ENCODE results near the gene HEATR1.
A peak's percentile ranks its signal among the peaks of the same experiment; 100 is the strongest.

The HEATR1 gene

GRCh38 chr1:236535662-236536161, 68.6 kb downstream of the HEATR1 start:
- DNase-seq, result no peak

DNA sequence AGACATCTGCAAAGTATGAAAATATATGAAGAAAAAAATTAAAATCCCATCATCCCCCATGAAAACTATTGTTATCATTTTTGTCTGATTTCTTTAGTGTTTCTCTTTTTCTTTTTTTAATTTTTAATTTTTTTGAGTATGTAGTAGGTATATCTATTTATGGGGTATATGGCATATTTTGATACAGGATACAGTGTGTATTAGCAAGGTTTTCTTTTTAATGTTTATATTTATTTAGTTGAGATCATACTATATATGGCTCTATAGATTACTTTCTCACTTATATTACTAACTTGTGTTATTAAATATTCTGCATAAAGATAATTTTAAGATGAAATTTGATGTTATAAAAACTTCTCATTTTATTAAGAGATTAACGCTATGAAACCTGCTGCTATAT, 69.1 kb downstream of the HEATR1 start:
- DNase-seq, result no peak

DNA sequence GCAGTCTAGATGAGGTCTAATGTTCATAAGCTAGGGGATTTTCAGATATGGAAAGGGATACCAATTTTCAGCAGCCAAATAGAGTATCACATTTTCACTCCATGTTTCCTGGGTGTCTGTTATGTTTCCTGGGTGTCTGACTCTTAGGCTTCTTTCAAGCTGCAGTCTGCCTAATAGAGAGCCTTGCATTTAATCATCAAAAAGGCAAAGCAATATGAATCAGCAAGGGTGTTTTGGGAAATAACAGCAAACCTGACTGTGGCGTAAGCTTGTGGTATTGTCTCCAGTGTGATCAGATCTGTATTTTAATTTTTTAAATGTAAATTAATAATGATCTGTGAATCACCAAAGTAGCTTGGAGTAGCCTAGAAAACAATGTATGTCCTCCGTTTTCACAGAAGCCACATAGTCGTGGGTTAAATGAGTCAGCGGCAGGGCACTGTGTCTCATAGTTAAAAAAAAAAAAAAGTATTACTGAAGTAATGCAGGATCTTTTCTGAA, 70.1 kb downstream of the HEATR1 start:
- DNase-seq, result no peak

DNA sequence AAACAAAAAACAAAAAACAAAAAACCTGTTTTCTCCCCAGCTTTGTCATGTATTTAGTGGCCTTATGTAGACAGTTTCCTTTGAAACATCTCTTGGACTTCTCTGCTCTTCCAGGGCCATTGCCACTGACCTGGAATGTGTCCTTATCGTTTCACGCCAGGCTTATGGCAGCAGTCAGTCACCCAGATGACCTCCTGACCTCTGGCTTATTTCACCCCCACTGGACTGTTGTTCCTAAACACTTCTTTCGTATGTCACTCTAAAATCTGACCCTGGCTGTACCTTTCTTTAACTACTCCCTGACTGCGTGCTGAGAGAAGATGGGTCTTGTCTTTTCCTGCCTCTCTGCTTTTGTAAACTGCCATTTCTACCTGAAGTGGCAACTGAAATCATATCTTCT, 71.5 kb downstream of the HEATR1 start:
- DNase-seq, result no peak

DNA sequence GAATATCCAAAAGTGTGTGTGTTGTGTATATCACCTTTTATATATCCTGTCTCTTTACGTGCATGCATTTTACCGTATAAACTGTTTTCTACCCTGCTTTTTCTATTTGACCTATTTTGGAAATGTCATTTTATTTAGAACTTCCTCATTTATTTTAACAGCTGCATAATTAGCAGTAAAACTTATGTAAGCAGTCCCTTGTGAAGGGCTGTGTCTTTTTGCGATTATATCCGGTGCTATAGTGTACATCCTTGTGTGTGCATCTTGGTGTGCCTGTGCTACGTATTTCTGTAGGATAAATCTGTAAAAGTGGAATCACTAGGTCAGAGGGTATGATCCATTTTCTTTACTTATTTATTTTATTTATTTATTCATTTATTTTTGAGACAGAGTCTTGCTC, 73.4 kb downstream of the HEATR1 start:
- DNase-seq, result no peak

GRCh38 chr1:236530286-236530685, 74.0 kb downstream of the HEATR1 start:
- DNase-seq, result no peak

DNA sequence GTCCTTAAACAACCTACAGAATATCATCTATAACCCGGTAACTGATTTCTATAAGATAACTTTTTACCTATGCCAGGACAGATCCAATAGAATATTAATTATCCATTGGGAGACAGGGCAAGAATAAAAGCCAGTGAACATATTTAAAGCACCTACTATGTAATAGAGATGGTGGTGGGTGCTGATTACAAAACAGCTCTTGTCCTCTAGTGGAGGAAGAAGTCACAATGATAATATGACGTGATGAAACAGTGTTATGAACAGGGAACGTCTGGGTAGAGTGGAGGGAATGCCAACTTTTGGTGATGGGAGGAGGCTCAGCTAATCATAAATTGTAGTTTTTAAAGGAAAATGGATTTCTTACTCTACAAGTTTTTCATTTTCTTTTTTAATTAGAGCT, 78.2 kb downstream of the HEATR1 start:
- DNase-seq, result no peak

- no peak for DNase-seq
Observed at GRCh38 chr1:236524895-236525184, 79.5 kb downstream of the HEATR1 start.

DNA sequence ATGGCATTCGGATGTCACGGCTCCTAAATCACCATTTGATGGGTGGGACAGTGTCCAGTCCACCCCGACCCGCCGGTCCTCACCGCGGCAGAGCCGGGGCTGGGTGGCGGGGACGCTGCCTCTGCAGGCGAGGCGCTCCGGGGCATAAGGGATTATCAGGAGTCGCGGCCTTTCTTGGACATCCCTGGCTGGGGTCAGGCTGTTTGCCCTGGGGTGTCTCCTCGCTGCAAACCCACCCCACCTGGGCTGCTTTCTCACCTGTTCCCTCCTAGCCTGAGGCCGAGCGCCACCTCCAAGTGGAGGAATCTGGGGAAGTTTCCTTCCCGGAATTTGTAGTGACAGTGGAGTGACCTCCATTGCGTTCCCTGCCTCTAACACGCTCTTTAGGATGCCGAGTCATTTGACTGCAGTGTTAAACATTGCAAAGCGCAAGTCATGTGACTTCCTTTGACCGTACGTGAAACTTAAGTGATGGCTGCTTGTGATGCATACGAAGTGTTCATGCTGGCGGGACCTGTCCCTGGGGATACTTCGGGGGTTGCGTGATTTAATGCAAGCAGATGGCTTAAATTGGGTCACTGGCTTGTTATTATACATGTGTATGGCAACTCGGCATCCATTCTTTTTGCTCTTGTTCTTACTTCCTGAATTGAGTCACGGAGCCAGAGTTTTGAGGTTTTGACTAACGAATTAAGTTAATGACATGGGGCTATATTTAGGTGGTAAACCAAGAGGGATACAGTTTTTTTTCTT, 80.0 kb downstream of the HEATR1 start:
- DNase-seq, result peak; percentile 77

- peak; percentile 93 for DNase-seq
Observed at GRCh38 chr1:236523704-236524141, 80.6 kb downstream of the HEATR1 start, which contains the start of gene LGALS8. Gene LGALS8 (plus strand): TSS chr1:236523982. CDS start chr1:236526071, 2,089 bp downstream.

- no peak for DNase-seq
Observed at GRCh38 chr1:236522937-236523703, 81.2 kb downstream of the HEATR1 start.

- no peak for DNase-seq
Observed at GRCh38 chr1:236520445-236521005, 83.8 kb downstream of the HEATR1 start.

DNA sequence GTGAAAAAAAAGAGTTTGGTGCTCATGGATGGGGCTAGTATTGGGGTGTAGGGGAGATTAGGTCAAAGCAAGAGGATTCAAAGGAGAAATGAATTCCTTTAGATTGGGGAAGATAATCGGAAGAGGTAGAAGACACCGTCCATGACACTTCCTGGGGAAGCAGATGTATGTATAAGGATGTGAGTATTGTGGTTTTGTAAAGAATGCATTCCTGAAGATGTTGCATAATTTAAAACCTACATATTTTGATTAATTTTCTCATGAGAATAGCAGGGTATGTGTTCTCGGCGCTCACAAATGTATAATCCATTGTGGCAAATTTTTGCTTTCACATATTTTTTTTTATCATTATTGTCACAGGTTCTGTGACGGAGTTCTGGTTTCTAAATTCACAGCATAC, 86.0 kb downstream of the HEATR1 start:
- DNase-seq, result no peak

- DNase-seq, result no peak
Observed at GRCh38 chr1:236516929-236517704, 87.2 kb downstream of the HEATR1 start.

DNA sequence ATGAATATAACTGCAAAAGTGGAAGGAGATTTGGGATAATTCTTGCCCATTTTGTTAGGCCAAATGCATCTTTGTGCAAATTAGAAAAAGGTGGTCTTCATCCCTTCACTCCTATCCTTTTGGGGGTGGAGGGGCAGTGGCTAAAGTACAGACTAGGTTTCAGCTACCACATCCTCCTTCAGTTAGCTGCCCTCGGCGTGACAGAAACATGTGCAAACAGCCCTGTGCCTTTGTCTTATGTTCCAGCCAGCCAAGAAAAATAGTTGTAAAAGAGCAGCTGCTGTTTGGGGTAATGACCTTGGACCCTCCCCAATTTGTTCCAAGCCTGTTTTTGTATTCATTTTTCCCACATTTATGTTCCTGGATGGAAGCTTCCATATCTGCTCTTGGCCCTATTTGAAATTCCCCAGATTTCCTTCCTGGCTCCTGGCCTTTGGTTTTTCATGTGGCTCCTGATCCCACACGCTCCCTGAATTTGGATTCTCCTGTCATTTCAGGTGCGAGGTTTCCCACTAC, 88.8 kb downstream of the HEATR1 start:
- DNase-seq, result peak; percentile 42

DNA sequence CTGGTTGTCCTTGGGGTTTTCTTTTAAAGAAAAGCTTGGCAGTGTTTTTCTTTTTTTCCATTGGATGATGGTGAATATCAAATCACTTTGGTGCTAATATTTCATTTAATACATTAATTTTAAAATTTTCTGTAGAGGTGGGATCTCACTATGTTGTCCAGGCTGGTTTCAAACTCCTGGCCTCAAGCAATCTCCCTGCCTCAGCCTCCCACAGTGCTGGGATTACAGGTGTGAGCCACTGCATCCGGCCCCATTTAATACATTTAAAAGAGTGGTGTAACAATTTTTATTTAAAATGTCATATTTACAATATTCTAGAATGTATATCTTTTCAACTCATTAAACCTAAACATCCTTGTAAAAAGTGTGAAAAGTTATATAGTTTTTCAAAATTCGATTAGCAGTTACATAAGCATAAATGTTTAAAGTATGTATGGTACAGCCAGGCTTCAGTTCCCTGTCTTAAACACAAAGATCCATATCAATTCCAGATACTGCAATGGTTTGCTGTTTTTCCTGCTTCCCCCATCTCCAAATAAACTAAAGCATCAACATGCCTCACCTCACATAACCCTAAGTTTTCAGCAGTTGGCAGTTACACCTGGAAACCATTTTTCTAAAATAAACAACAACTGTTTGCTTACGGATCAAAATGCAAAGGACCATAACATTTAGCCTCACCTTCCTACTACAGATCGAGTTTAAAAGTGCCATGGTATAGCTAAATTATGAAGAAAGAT, 89.4 kb downstream of the HEATR1 start:
- no peak for DNase-seq

DNA sequence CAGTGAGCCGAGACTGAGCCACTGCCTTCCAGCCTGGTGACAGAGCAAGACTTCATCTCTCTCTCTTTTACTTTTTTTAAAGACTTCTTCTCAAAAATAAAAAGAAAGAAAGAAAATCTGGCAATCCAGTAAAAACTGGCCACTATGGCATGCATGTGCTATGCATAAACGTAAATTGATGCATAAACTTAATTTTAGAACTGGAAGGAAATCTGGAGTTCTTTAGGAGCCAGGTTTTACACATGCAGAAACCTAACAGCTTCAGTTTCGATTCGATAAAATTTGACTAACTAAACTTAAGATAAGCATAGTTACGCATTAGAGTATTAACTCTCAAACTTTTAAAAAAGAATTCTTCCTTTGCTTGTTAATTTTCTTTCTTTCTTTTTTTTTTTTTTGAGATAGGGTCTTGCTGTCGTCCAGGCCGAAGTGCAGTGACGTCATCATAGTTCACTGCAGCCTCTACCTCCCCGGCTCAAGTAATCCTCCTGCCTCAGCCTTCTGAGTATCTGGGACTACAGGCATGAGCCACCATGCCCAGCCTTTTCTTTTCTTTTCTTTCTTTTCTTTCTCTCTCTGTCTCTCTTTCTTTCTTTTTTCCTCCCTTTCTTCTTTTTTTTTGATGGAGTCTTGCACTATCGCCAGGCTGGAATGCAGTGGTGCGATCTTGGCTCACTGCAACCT, 92.4 kb downstream of the HEATR1 start:
- DNase-seq, result no peak

- no peak for DNase-seq
Observed at GRCh38 chr1:236509647-236510401, 94.5 kb downstream of the HEATR1 start.

- DNase-seq, result no peak
Observed at GRCh38 chr1:236509203-236509602, 95.1 kb downstream of the HEATR1 start.

- DNase-seq, result no peak
Observed at GRCh38 chr1:236508593-236509027, 95.7 kb downstream of the HEATR1 start.

Measured in right hindlimb (tissue), 1 donor.